Osteoblast (primary cell): Measurements from ENCODE around the gene EPHB2. TPM values are rescaled to one million over a fixed set of nuclear protein-coding genes. Genes with fewer than 3 reads are reported as not detected.

ENCODE experiments used
- DNase-seq: peaks from one replicate; pipeline ENCODE4 v3.0.0; 2011; ENCODE audit warnings: low spot score, mixed read lengths; ENCODE audit not compliant: insufficient read length; ENCODE audit errors: missing footprints
- H2AFZ ChIP-seq: 2 replicates; pipeline ENCODE4 v1.6.0; 2011; ENCODE audit warnings: mild to moderate bottlenecking, low read length
- H3K27ac ChIP-seq: 2 replicates; pipeline ENCODE4 v1.5.1; 2011; ENCODE audit warnings: mild to moderate bottlenecking, low read depth, low read length, moderate library complexity
- H3K27me3 ChIP-seq: 2 replicates; pipeline ENCODE4 v1.6.0; 2012; ENCODE audit warnings: mild to moderate bottlenecking, control low read depth, inconsistent platforms, low read length, moderate library complexity; ENCODE audit not compliant: insufficient read depth
- H3K36me3 ChIP-seq: 2 replicates; pipeline ENCODE4 v1.5.1; 2011; ENCODE audit warnings: mild to moderate bottlenecking, low read length, control low read depth, moderate library complexity; ENCODE audit not compliant: insufficient read depth
- H3K4me1 ChIP-seq: 2 replicates; pipeline ENCODE4 v1.5.1; 2011; ENCODE audit warnings: mild to moderate bottlenecking, low read length, control low read depth, moderate library complexity; ENCODE audit not compliant: insufficient read depth
- H3K4me2 ChIP-seq: 2 replicates; pipeline ENCODE4 v1.6.0; 2011; ENCODE audit warnings: mild to moderate bottlenecking, low read length; ENCODE audit not compliant: insufficient read depth
- H3K4me3 ChIP-seq: fragments of 200-600 bp; sonication (generic); 3 replicates; pipeline ENCODE4 v1.5.1; 2012; ENCODE audit warnings: mild to moderate bottlenecking, low read length, inconsistent platforms; ENCODE audit not compliant: insufficient read depth
- H3K79me2 ChIP-seq: 2 replicates; pipeline ENCODE4 v1.6.0; 2012; ENCODE audit warnings: mild to moderate bottlenecking, low read length, control low read depth, inconsistent platforms; ENCODE audit not compliant: insufficient read depth
- H3K9me3 ChIP-seq: 2 replicates; pipeline ENCODE4 v1.5.1; 2011; ENCODE audit warnings: low read depth, low read length, control low read depth
- H4K20me1 ChIP-seq: 2 replicates; pipeline ENCODE4 v1.6.0; 2012; ENCODE audit warnings: mild to moderate bottlenecking, low read length, control low read depth; ENCODE audit not compliant: insufficient read depth
- total RNA-seq: library from RNA; depleted of rRNA; stranded (reverse); fragments of >200 nt; gene quantifications from 2 replicates; pipeline ENCODE4 v1.2.3, GENCODE V29; 2012
- TF ChIP-seq, protein P1 (sequence below): IDR thresholded peaks from 2 replicates; pipeline ENCODE4 v1.5.1; 2011; ENCODE audit warnings: mild to moderate bottlenecking, low read depth, low read length, moderate library complexity; ENCODE audit errors: extremely low read depth

Gene EPHB2
- total RNA-seq, 1 donor = 8.7 TPM

DNA sequence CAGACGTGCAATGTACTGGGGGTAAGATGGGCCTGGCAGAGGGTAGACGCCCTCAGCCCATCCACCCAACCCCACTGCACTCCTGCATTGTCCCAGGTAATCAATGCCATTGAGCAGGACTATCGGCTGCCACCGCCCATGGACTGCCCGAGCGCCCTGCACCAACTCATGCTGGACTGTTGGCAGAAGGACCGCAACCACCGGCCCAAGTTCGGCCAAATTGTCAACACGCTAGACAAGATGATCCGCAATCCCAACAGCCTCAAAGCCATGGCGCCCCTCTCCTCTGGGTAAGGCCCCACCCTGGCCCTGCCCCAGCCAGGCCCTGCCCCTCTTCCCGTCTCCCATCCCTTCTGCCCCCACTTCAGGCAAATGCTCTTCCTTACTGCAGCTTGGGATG lies 199.6 kb downstream of the EPHB2 start:
- H3K4me2 ChIP-seq = no peak overlapping the region
- no peaks in the 10 kb centered on the region for H3K4me1 ChIP-seq
- H2AFZ ChIP-seq = no peak overlapping the region
- H3K27ac ChIP-seq = no peak overlapping the region
- H3K27me3 ChIP-seq = no peaks in the 10 kb centered on the region
- H3K36me3 ChIP-seq = no peaks in the 10 kb centered on the region
- no peaks in the 10 kb centered on the region for H3K79me2 ChIP-seq
- no peaks in the 10 kb centered on the region for H3K9me3 ChIP-seq
- no peak for DNase-seq
- TF ChIP-seq, protein P1, sequence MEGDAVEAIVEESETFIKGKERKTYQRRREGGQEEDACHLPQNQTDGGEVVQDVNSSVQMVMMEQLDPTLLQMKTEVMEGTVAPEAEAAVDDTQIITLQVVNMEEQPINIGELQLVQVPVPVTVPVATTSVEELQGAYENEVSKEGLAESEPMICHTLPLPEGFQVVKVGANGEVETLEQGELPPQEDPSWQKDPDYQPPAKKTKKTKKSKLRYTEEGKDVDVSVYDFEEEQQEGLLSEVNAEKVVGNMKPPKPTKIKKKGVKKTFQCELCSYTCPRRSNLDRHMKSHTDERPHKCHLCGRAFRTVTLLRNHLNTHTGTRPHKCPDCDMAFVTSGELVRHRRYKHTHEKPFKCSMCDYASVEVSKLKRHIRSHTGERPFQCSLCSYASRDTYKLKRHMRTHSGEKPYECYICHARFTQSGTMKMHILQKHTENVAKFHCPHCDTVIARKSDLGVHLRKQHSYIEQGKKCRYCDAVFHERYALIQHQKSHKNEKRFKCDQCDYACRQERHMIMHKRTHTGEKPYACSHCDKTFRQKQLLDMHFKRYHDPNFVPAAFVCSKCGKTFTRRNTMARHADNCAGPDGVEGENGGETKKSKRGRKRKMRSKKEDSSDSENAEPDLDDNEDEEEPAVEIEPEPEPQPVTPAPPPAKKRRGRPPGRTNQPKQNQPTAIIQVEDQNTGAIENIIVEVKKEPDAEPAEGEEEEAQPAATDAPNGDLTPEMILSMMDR = no peak
- no peaks in the 10 kb centered on the region for H4K20me1 ChIP-seq
- no peak overlapping the region for H3K4me3 ChIP-seq

DNA sequence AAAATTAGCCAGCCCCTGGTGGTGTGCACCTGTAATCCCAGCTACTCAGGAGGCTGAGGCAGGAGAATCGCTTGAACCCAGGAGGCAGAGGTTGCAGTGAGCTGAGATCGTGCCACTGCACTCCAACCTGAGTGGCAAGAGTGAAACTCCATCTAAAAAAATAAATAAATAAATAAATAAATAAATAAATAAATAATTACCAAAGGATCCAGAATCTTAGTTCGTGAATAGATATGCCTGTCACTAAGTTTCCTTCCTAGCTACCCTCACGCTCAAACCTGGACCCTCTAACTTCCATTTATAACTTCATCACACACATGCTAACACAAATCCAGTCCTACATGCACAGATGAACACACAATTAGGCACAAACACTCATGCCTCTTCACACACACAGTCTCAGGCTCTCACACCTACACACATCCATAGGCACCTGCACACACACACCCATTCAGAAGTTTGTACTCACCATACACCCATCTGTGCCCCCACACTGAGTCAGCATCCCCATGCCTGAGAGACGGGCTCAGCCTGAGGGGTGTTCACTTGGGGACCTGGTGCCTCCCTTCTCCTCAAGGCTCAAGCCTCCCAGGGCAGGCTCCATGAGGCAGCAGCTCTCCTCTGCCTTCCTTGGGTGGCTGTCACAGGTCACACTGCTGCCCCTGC lies 200.5 kb downstream of the EPHB2 start:
- H3K36me3 ChIP-seq = no peaks in the 10 kb centered on the region
- no peaks in the 10 kb centered on the region for H3K4me1 ChIP-seq
- no peak overlapping the region for H3K4me2 ChIP-seq
- no peaks in the 10 kb centered on the region for H3K79me2 ChIP-seq
- DNase-seq = no peak
- no peak overlapping the region for H2AFZ ChIP-seq
- no peaks in the 10 kb centered on the region for H3K27me3 ChIP-seq
- no peaks in the 10 kb centered on the region for H4K20me1 ChIP-seq
- no peak overlapping the region for H3K27ac ChIP-seq
- TF ChIP-seq, protein P1 = no peak
- H3K9me3 ChIP-seq = no peaks in the 10 kb centered on the region
- no peak overlapping the region for H3K4me3 ChIP-seq

DNA sequence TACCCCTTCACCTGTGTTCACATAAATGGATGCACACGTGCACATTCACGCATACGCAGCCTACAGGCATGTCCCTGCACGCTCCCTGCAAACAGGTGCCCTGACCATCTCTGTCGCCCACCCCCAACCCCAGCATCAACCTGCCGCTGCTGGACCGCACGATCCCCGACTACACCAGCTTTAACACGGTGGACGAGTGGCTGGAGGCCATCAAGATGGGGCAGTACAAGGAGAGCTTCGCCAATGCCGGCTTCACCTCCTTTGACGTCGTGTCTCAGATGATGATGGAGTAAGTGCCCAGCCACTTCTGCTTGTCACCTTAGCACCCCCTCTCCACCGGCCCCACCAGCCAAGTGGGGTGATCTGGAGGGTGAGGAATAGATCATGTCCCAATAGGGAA lies 201.7 kb downstream of the EPHB2 start:
- no peaks in the 10 kb centered on the region for H3K9me3 ChIP-seq
- no peak overlapping the region for H2AFZ ChIP-seq
- H3K27me3 ChIP-seq = no peaks in the 10 kb centered on the region
- no peaks in the 10 kb centered on the region for H3K79me2 ChIP-seq
- DNase-seq = no peak
- no peaks in the 10 kb centered on the region for H3K36me3 ChIP-seq
- no peak overlapping the region for H3K4me2 ChIP-seq
- TF ChIP-seq, protein P1 = no peak
- H3K27ac ChIP-seq = no peak overlapping the region
- H4K20me1 ChIP-seq = no peaks in the 10 kb centered on the region
- no peak overlapping the region for H3K4me3 ChIP-seq
- H3K4me1 ChIP-seq = no peaks in the 10 kb centered on the region

DNA sequence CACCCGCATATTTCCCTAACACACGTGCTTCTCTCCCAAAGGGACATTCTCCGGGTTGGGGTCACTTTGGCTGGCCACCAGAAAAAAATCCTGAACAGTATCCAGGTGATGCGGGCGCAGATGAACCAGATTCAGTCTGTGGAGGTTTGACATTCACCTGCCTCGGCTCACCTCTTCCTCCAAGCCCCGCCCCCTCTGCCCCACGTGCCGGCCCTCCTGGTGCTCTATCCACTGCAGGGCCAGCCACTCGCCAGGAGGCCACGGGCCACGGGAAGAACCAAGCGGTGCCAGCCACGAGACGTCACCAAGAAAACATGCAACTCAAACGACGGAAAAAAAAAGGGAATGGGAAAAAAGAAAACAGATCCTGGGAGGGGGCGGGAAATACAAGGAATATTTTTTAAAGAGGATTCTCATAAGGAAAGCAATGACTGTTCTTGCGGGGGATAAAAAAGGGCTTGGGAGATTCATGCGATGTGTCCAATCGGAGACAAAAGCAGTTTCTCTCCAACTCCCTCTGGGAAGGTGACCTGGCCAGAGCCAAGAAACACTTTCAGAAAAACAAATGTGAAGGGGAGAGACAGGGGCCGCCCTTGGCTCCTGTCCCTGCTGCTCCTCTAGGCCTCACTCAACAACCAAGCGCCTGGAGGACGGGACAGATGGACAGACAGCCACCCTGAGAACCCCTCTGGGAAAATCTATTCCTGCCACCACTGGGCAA lies 202.9 kb downstream of the EPHB2 start:
- no peak overlapping the region for H3K4me2 ChIP-seq
- H3K27me3 ChIP-seq = no peaks in the 10 kb centered on the region
- H3K79me2 ChIP-seq = no peaks in the 10 kb centered on the region
- no peak for DNase-seq
- no peaks in the 10 kb centered on the region for H4K20me1 ChIP-seq
- H3K4me1 ChIP-seq = no peaks in the 10 kb centered on the region
- H3K27ac ChIP-seq = no peak overlapping the region
- no peaks in the 10 kb centered on the region for H3K36me3 ChIP-seq
- H2AFZ ChIP-seq = no peak overlapping the region
- H3K9me3 ChIP-seq = no peaks in the 10 kb centered on the region
- TF ChIP-seq, protein P1 = no peak
- no peak overlapping the region for H3K4me3 ChIP-seq
